ENCODE data around the gene IFNL2. TPM values are rescaled to one million over a fixed set of nuclear protein-coding genes. Genes with fewer than 3 reads are reported as not detected.
"Not testable (repeated sequence)": the region's sequence is repeated elsewhere in the genome, so short reads cannot be mapped to it uniquely, and the experiment has no call there.

Gene IFNL2
- total RNA-seq, 2 donors from 2014 or later = not detected

- DNase-seq = no peak
- 61 to 79% methylated on average over 16 to 18 of the region's 18 CpGs for WGBS, 2 donors
- no peak for ATAC-seq
These were observed 40.5 kb downstream of the IFNL2 start for GRCh38 chr19:39308531-39309304.

GRCh38 chr19:39309305-39309670, 41.1 kb downstream of the IFNL2 start:
- ATAC-seq; H3K4me1 ChIP-seq; H3K9me3 ChIP-seq; DNase-seq; H3K27ac ChIP-seq; intact Hi-C loops (cut with DNase I); H3K36me3 ChIP-seq (replicated peaks in 1 of 2; ENCODE audit: insufficient read depth in 1 of 2, low read depth in 2 of 2); H3K4me3 ChIP-seq; H3K27me3 ChIP-seq: not testable (repeated sequence)
- 90 to 92% methylated on average over 7 of the region's 7 CpGs for WGBS, 2 donors

More at GRCh38 chr19:39308531-39309304, 40.5 kb downstream of the IFNL2 start:
- Histone ChIP-seq H3K9me3 (no peaks in the 10 kb centered on the region), H3K4me1 (peaks cover 8% of the 10 kb centered on the region), H3K4me3 (no peak overlapping the region), H3K27me3 (no peaks in the 10 kb centered on the region), H3K27ac (no peak overlapping the region), H3K36me3 (replicated peaks in 1 of 2; ENCODE audit: insufficient read depth in 1 of 2, low read depth in 2 of 2) (no peaks in the 10 kb centered on the region)
- intact Hi-C loops (cut with DNase I) = no loop called here
- TF ChIP-seq POLR2A (IDR thresholded peaks at IDR 0.05) (no peak), CTCF (IDR thresholded peaks at IDR 0.05) (no peak)

- no peaks in the 10 kb centered on the region for H3K36me3 ChIP-seq (replicated peaks in 1 of 2; ENCODE audit: insufficient read depth in 1 of 2, low read depth in 2 of 2)
- H3K4me1 ChIP-seq = peaks cover 8% of the 10 kb centered on the region
- no peak overlapping the region for H3K27ac ChIP-seq
- no peak for TF ChIP-seq CTCF (IDR thresholded peaks at IDR 0.05)
- TF ChIP-seq POLR2A (IDR thresholded peaks at IDR 0.05) = no peak
- 65 to 78% methylated on average over 9 to 11 of the region's 11 CpGs for WGBS, 2 donors
- no peak for ATAC-seq
- no peak for DNase-seq
- H3K4me3 ChIP-seq = no peak overlapping the region
- H3K27me3 ChIP-seq = no peaks in the 10 kb centered on the region
- intact Hi-C loops (cut with DNase I) = no loop called here
- H3K9me3 ChIP-seq = no peaks in the 10 kb centered on the region
These were observed 42.5 kb downstream of the IFNL2 start for GRCh38 chr19:39310558-39311311.

GRCh38 chr19:39314016-39314728, 46.0 kb downstream of the IFNL2 start:
- intact Hi-C loops (cut with DNase I) = no loop called here

More at GRCh38 chr19:39314016-39314728, 46.0 kb downstream of the IFNL2 start:
- no peak overlapping the region for H3K4me3 ChIP-seq
- no peaks in the 10 kb centered on the region for H3K27me3 ChIP-seq
- TF ChIP-seq CTCF (IDR thresholded peaks at IDR 0.05) = no peak
- no peak for TF ChIP-seq POLR2A (IDR thresholded peaks at IDR 0.05)
- H3K27ac ChIP-seq = no peak overlapping the region
- ATAC-seq = no peak
- peaks cover under 1% of the 10 kb centered on the region for H3K4me1 ChIP-seq
- no peaks in the 10 kb centered on the region for H3K36me3 ChIP-seq (replicated peaks in 1 of 2; ENCODE audit: insufficient read depth in 1 of 2, low read depth in 2 of 2)
- H3K9me3 ChIP-seq = no peaks in the 10 kb centered on the region
- WGBS, 2 donors = 95 to 97% methylated on average over 37 to 58 of the region's 64 CpGs
- DNase-seq = no peak
